ENCODE results near the gene PADI3. TPM values are rescaled to one million over a fixed set of nuclear protein-coding genes. Genes with fewer than 3 reads are reported as not detected.

The PADI3 gene
- total and polyA plus RNA-seq, 2 of the 13 experiments (the other 11 are each of a cell fraction or from before 2014, with no cell fraction given): not detected

DNA sequence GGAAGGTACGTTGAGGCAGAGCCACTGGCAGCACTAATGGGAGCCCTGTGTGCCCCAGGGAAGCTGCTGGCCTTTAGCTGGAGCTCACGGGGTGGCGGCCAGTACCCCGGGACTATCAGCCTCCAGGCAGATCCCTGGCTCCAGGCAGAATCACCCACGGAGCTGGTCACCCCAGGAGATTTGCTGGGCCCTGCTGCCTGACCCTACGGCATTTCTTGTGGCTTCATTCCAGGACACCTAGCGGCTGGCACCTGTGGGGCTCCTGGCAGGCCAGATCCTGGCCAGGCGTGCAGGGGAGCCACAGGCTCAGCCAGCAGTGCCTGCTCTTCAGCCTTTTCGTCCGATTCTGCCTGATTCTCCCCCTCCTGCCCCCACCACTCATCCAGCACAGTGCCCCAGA is 36.9 kb upstream of the PADI3 start:
- CTCF ChIA-PET (ENCODE audit: low intra/inter-chr PET ratio, low total read pairs): no interaction called here

More for the DNA sequence above, 36.9 kb upstream of the PADI3 start:
- no peak overlapping the region for H3K4me3 ChIP-seq (replicated peaks in 1 of 3; ENCODE audit: insufficient read depth in 1 of 3, low read depth in 2 of 3, low read length in 3 of 3)
- H3K27me3 ChIP-seq (ENCODE audit: control insufficient read depth in 1 of 2, insufficient read depth in 2 of 2, low read length in 2 of 2): peaks cover 0 to 20% of the 10 kb centered on the region in 2 experiments; a peak in 1 of 5 replicates
- no peak overlapping the region for H3K27ac ChIP-seq (ENCODE audit: extremely low read length, insufficient read depth, low read length)
- intact Hi-C loops (cut with micrococcal nuclease; ENCODE audit: unreplicated experiment) (no loop called here), in situ Hi-C loops (cut with HindIII; ENCODE audit: extremely low pct_ligation_motif_present, low pct_unique_long_range_greater_than_20kb) (no loop called here)
- no peak for TF ChIP-seq ZNF784 (CRISPR knock-in tag; IDR thresholded peaks at IDR 0.05; ENCODE audit: borderline replicate concordance)
- no peak for TF ChIP-seq TBP (CRISPR knock-in tag; IDR thresholded peaks at IDR 0.05)
- no peak for TF ChIP-seq BRD4 (CRISPR knock-in tag; IDR thresholded peaks at IDR 0.05)
- no peak for TF ChIP-seq ZNF318 (CRISPR knock-in tag; IDR thresholded peaks at IDR 0.05)
- TF ChIP-seq ELF4 (CRISPR knock-in tag; IDR thresholded peaks at IDR 0.05; ENCODE audit: borderline replicate concordance): no peak
- no peak for TF ChIP-seq ZNF782 (CRISPR knock-in tag; IDR thresholded peaks at IDR 0.05; ENCODE audit: borderline replicate concordance)
- TF ChIP-seq ARID5B (CRISPR knock-in tag; IDR thresholded peaks at IDR 0.05): no peak
- no peak for TF ChIP-seq ATF1 (CRISPR knock-in tag; IDR thresholded peaks at IDR 0.05)
- TF ChIP-seq HMGXB4 (CRISPR knock-in tag; IDR thresholded peaks at IDR 0.05; ENCODE audit: borderline replicate concordance in 1 of 2, low read depth in 1 of 2): no peak
- no TSS peak for BruUV-seq (replicated peaks)
- no peaks in the 10 kb centered on the region for H4K20me1 ChIP-seq (ENCODE audit: insufficient read depth, low read length)
- no peak for FAIRE-seq
- H3K36me3 ChIP-seq (replicated peaks in 1 of 2; ENCODE audit: control insufficient read depth in 1 of 2, insufficient read depth in 2 of 2, low read length in 2 of 2): no peaks in the 10 kb centered on the region
- POLR2A ChIA-PET: no interaction called here
- H3K79me2 ChIP-seq (ENCODE audit: insufficient read depth, low read length): no peaks in the 10 kb centered on the region
- no peaks in the 10 kb centered on the region for H3K9me3 ChIP-seq (ENCODE audit: low read length)
- no peak overlapping the region for H2AFZ ChIP-seq (ENCODE audit: low read length)
- WGBS (ENCODE audit: low lambda C conversion rate): 9% methylated on average over 2 of the region's 10 CpGs
- no peak for ATAC-seq
- no peaks in the 10 kb centered on the region for H3K4me1 ChIP-seq (ENCODE audit: insufficient read depth, low read length)
- no peak for DNase-seq (ENCODE audit: low spot score)
- H3K9ac ChIP-seq (ENCODE audit: insufficient read depth, low read depth, low read length): no peak overlapping the region
- no peak overlapping the region for H3K4me2 ChIP-seq (ENCODE audit: low read depth, low read length)

Data from HepG2 (cell line).